Choroid plexus epithelial cell (primary cell): Measurements from ENCODE around the gene ADGRB3.
"Not testable (repeated sequence)": the region's sequence is repeated elsewhere in the genome, so short reads cannot be mapped to it uniquely, and the experiment has no call there.

Source experiments
- DNase-seq: peaks from one replicate; pipeline ENCODE4 v3.0.0-alpha.2; 2010; ENCODE audit warnings: low read depth
- H3K4me3 ChIP-seq: 2 replicates; pipeline ENCODE4 v1.5.1; 2011; ENCODE audit warnings: low read depth, mild to moderate bottlenecking, control low read depth, low read length, moderate library complexity
- TF ChIP-seq, protein P1 (sequence below): conservative IDR thresholded peaks from 2 replicates; pipeline ENCODE4 v1.5.1; 2011; ENCODE audit warnings: low read depth, mild to moderate bottlenecking, control low read depth, inconsistent platforms, low read length, moderate library complexity

ADGRB3 gene

GRCh38 chr6:68653706-68654089 lies 18.6 kb downstream of the ADGRB3 start:
- no peak for DNase-seq
- no peak overlapping the region for H3K4me3 ChIP-seq
- TF ChIP-seq, protein P1, sequence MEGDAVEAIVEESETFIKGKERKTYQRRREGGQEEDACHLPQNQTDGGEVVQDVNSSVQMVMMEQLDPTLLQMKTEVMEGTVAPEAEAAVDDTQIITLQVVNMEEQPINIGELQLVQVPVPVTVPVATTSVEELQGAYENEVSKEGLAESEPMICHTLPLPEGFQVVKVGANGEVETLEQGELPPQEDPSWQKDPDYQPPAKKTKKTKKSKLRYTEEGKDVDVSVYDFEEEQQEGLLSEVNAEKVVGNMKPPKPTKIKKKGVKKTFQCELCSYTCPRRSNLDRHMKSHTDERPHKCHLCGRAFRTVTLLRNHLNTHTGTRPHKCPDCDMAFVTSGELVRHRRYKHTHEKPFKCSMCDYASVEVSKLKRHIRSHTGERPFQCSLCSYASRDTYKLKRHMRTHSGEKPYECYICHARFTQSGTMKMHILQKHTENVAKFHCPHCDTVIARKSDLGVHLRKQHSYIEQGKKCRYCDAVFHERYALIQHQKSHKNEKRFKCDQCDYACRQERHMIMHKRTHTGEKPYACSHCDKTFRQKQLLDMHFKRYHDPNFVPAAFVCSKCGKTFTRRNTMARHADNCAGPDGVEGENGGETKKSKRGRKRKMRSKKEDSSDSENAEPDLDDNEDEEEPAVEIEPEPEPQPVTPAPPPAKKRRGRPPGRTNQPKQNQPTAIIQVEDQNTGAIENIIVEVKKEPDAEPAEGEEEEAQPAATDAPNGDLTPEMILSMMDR: no peak

- no peak for DNase-seq
- H3K4me3 ChIP-seq: no peak overlapping the region
- TF ChIP-seq, protein P1: no peak
Observed at GRCh38 chr6:68654134-68654533, 19.1 kb downstream of the ADGRB3 start.

DNA sequence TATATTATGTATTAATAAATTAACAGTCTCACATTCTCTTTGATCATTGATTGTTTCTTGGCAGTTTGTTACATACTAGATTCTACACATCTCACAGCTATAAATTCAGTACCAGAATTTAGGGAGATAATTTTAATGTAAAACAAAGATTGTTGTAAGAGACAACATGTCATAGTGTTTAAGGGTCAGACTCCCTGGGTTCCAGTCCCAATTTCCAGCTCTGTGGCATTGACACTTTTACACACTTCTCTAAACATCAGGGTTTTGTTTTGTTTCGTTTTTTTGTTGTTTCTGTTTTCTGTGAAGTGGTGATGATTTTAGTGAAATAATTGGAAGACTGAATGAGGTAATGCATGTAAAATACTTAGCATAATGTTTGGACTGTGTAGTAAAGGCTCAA lies 19.9 kb downstream of the ADGRB3 start:
- TF ChIP-seq, protein P1: no peak
- H3K4me3 ChIP-seq: no peak overlapping the region
- no peak for DNase-seq

- TF ChIP-seq, protein P1: no peak
- DNase-seq: no peak
- no peak overlapping the region for H3K4me3 ChIP-seq
Observed at GRCh38 chr6:68657374-68658139, 22.5 kb downstream of the ADGRB3 start.

DNA sequence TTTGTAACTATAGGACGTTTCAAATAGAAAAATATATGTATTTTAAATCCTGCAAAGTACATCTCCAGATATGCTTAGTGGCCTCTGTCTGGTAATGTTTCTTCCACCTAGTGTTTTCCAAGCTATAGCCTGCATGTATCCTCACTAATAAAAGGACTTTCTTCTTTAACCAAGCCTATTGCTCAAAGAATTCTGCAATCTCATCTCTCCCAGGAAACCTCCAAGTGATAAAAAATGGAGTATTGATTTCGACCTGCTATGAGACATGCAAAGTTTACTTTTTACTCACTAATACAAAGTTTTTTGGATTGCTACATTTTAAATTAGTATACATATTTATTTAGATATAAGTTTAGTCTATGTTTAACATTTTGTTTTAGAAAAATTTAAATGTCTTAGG lies 23.3 kb downstream of the ADGRB3 start:
- TF ChIP-seq, protein P1: no peak
- no peak for DNase-seq
- H3K4me3 ChIP-seq: no peak overlapping the region

- TF ChIP-seq, protein P1: no peak
- H3K4me3 ChIP-seq: no peak overlapping the region
- DNase-seq: no peak
Observed at GRCh38 chr6:68673255-68673654, 38.2 kb downstream of the ADGRB3 start.

- H3K4me3 ChIP-seq: no peak overlapping the region
- TF ChIP-seq, protein P1: no peak
- no peak for DNase-seq
Observed at GRCh38 chr6:68675548-68675947, 40.5 kb downstream of the ADGRB3 start.

DNA sequence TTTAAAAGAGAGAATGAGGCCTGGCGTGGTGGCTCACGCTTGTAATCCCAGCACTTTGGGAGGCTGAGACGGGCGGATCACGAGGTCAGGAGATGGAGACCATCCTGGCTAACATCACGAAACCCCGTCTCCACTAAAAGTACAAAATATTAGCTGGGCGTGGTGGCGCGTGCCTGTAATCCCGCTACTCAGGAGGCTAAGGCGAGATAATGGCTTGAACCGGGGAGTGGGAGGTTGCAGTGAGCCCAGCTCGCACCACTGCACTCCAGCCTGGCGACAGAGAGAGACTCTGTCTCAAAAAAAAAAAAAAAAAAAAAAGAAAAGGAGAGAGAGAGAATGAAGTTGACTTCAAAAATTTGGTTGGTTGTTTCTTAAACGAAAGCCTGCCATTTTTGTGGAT lies 41.0 kb downstream of the ADGRB3 start:
- not testable (repeated sequence) for DNase-seq, H3K4me3 ChIP-seq
